CD4-positive, alpha-beta T cell treated with Interleukin-6 at 100 ng/mL for 8 hours (primary cell): Measurements from ENCODE around the gene TMCC2.
A peak's percentile ranks its signal among the peaks of the same experiment; 100 is the strongest.

Experiments
- DNase-seq: peaks from one replicate; pipeline ENCODE4 v3.0.0-alpha.2; 2020; ENCODE audit warnings: mixed read lengths, low spot score

TMCC2 gene

GRCh38 chr1:205240118-205240517 is 12.4 kb downstream of the TMCC2 start:
- no peak for DNase-seq

GRCh38 chr1:205240569-205240968 is 12.8 kb downstream of the TMCC2 start:
- DNase-seq: no peak

- no peak for DNase-seq
These were observed 13.8 kb downstream of the TMCC2 start for GRCh38 chr1:205241366-205242030.

GRCh38 chr1:205243350-205244191 is 15.8 kb downstream of the TMCC2 start:
- DNase-seq: no peak

GRCh38 chr1:205244384-205244783 is 16.6 kb downstream of the TMCC2 start:
- DNase-seq: no peak

GRCh38 chr1:205245096-205245495 is 17.4 kb downstream of the TMCC2 start:
- no peak for DNase-seq

GRCh38 chr1:205246351-205247119 is 18.8 kb downstream of the TMCC2 start:
- DNase-seq: no peak

GRCh38 chr1:205247130-205247921 is 19.6 kb downstream of the TMCC2 start:
- DNase-seq: no peak

- DNase-seq: no peak
These were observed 21.3 kb downstream of the TMCC2 start for GRCh38 chr1:205248793-205249601.

- DNase-seq: no peak
These were observed 21.9 kb downstream of the TMCC2 start for GRCh38 chr1:205249651-205250050.

GRCh38 chr1:205250699-205251098 is 23.0 kb downstream of the TMCC2 start:
- DNase-seq: no peak

GRCh38 chr1:205251576-205251975 is 23.8 kb downstream of the TMCC2 start:
- no peak for DNase-seq

GRCh38 chr1:205255941-205256780 is 28.4 kb downstream of the TMCC2 start:
- DNase-seq: peak; percentile 76

- no peak for DNase-seq
These were observed 29.3 kb downstream of the TMCC2 start for GRCh38 chr1:205256951-205257625.

GRCh38 chr1:205257735-205258134 is 30.0 kb downstream of the TMCC2 start:
- no peak for DNase-seq

- no peak for DNase-seq
These were observed 30.5 kb downstream of the TMCC2 start for GRCh38 chr1:205258261-205258691.

GRCh38 chr1:205258719-205259118 is 31.0 kb downstream of the TMCC2 start:
- no peak for DNase-seq

- no peak for DNase-seq
These were observed 31.6 kb downstream of the TMCC2 start for GRCh38 chr1:205259324-205259832.

- DNase-seq: no peak
These were observed 32.3 kb downstream of the TMCC2 start for GRCh38 chr1:205259998-205260397.
